GM18511 (cell line): ENCODE data around the gene CAPN5.
A peak's percentile ranks its signal among the peaks of the same experiment; 100 is the strongest.

Experiments used
- ATAC-seq: cut with Tn5 transposase; IDR thresholded peaks from one replicate; pipeline ENCODE4 v1.9.1; 2021; ENCODE audit warnings: mild to moderate bottlenecking, moderate library complexity; ENCODE audit not compliant: unreplicated experiment

The CAPN5 gene

GRCh38 chr11:77081976-77082836, 15.4 kb downstream of the CAPN5 start:
- no peak for ATAC-seq

- no peak for ATAC-seq
Observed at GRCh38 chr11:77082838-77083565, 16.2 kb downstream of the CAPN5 start.

GRCh38 chr11:77083566-77084245, 16.9 kb downstream of the CAPN5 start:
- ATAC-seq = no peak

- no peak for ATAC-seq
Observed at GRCh38 chr11:77084581-77085191, 17.9 kb downstream of the CAPN5 start.

GRCh38 chr11:77085652-77086051, 18.9 kb downstream of the CAPN5 start:
- no peak for ATAC-seq

- ATAC-seq = no peak
Observed at GRCh38 chr11:77086521-77087472, 20.0 kb downstream of the CAPN5 start.

- ATAC-seq = no peak
Observed at GRCh38 chr11:77087723-77088225, 21.0 kb downstream of the CAPN5 start.

GRCh38 chr11:77088236-77089003, 21.6 kb downstream of the CAPN5 start:
- no peak for ATAC-seq

- ATAC-seq = no peak
Observed at GRCh38 chr11:77089004-77089545, 22.3 kb downstream of the CAPN5 start.

- no peak for ATAC-seq
Observed at GRCh38 chr11:77090046-77090372, 23.2 kb downstream of the CAPN5 start.

GRCh38 chr11:77090373-77091111, 23.8 kb downstream of the CAPN5 start:
- ATAC-seq = no peak

GRCh38 chr11:77091146-77091940, 24.6 kb downstream of the CAPN5 start:
- peak; percentile 88 for ATAC-seq

GRCh38 chr11:77092382-77092781, 25.6 kb downstream of the CAPN5 start:
- ATAC-seq = no peak

GRCh38 chr11:77093056-77093891, 26.5 kb downstream of the CAPN5 start:
- ATAC-seq = no peak

- ATAC-seq = no peak
Observed at GRCh38 chr11:77093987-77094840, 27.4 kb downstream of the CAPN5 start.
